Left renal cortex interstitium (tissue), 4 donors: ENCODE measurements around the gene SENP7. TPM values are rescaled to one million over a fixed set of nuclear protein-coding genes. Genes with fewer than 3 reads are reported as not detected.

Experiments
- polyA plus RNA-seq, 4 donors: library from polyadenylated mRNA; unstranded; fragments of 120-200 nt; gene quantifications; one replicate each; pipeline ENCODE4 v1.2.1, GENCODE V29; 2013; ENCODE audit not compliant: insufficient read length in 4 of 4

SENP7 gene
- polyA plus RNA-seq, 4 donors: 72.0 to 86.6 (median 73.0) TPM

Other genes with a start within 250 kb of the SENP7 start
- gene IMPG2, start 192.6 kb downstream of the SENP7 start, polyA plus RNA-seq: under 1 TPM; 0.40 to 0.69 (median 0.55) TPM
- 10 to 100 TPM; 27.3 to 38.8 (median 34.1) TPM for gene TRMT10C, start 48.7 kb upstream of the SENP7 start, polyA plus RNA-seq
- 100 to 1,000 TPM; 186 to 227 (median 206) TPM for gene PCNP, start 61.0 kb upstream of the SENP7 start, polyA plus RNA-seq
- gene ZBTB11, start 163.9 kb upstream of the SENP7 start, polyA plus RNA-seq: 10 to 100 TPM; 20.8 to 26.0 (median 22.8) TPM
- gene RPL24, start 173.5 kb upstream of the SENP7 start, polyA plus RNA-seq: 1,000 to 10,000 TPM; 1,327 to 1,856 (median 1,596) TPM
- 10 to 100 TPM; 11.8 to 18.3 (median 14.7) TPM for gene CEP97, start 211.4 kb upstream of the SENP7 start, polyA plus RNA-seq